ENCODE measurements around the gene IRF3. TPM values are rescaled to one million over a fixed set of nuclear protein-coding genes. Genes with fewer than 3 reads are reported as not detected.

IRF3 gene
- total RNA-seq, 1 experiment from 2014 or later: 189 TPM

DNA sequence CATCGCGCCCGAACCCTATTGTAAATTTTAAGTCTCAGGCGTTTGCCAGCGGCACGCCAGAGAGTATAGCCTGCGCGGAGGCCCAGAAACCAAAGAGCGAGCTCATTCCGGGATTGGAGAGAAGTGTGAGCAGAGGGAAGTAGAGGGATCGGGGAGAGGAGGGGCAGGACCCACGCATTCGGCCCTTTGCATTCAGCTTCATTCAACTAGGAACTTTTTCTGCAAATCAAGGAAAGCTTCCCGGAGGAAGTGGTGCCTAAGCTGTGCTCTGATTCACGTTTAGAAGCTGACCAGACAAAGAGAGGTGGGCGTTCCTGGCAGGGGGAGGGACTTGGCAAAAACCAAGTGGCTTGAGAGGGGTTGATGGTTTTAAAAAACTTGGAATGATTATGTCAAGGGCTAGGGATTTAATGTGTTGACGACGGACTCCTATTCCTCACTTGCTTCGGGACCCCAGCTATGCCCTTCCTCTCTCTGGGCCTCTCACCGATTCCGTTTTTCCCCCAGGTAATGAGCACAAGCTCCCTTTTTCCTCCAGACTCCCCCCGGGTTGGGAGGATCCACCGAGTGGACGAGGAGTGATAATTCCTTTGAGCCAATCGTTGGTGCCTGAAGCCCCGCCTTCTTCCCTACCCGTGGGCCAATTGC lies 10.6 kb upstream of the IRF3 start:
- Mint-ChIP-seq H3K36me3 (ENCODE audit: insufficient read depth, unreplicated experiment) (peaks cover 68% of the 10 kb centered on the region), H3K9me3 (ENCODE audit: low read depth, unreplicated experiment) (no peaks in the 10 kb centered on the region), H3K4me3 (ENCODE audit: low read depth, unreplicated experiment) (peak overlapping the region; percentile 89), H3K4me1 (ENCODE audit: low read depth, unreplicated experiment) (peaks cover 31% of the 10 kb centered on the region), H3K27ac (ENCODE audit: unreplicated experiment) (peak overlapping the region; percentile 99), H3K27me3 (ENCODE audit: unreplicated experiment) (no peaks in the 10 kb centered on the region)
- TSS peak; percentile 98 for BruUV-seq (replicated peaks)
- CTCF ChIA-PET: interaction anchor here (0.6 to 4.2 kb wide), 8 partner anchors 11 to 129 kb away, joined by 3 to 22 read pairs (median 5); partner anchors contain the start of genes BCL2L12, IRF3, NOSIP and PRRG2
- no peak for TF ChIP-seq CTCF (IDR thresholded peaks at IDR 0.05; ENCODE audit: unreplicated experiment)
- DNase-seq: no peak
- intact Hi-C loops (cut with micrococcal nuclease; ENCODE audit: unreplicated experiment): no loop called here

- peak; percentile 87 for TF ChIP-seq CTCF (IDR thresholded peaks at IDR 0.05; ENCODE audit: unreplicated experiment)
- intact Hi-C loops (cut with micrococcal nuclease; ENCODE audit: unreplicated experiment): no loop called here
- Mint-ChIP-seq H3K36me3 (ENCODE audit: insufficient read depth, unreplicated experiment) (peaks cover 55% of the 10 kb centered on the region), H3K9me3 (ENCODE audit: low read depth, unreplicated experiment) (no peaks in the 10 kb centered on the region), H3K27me3 (ENCODE audit: unreplicated experiment) (no peaks in the 10 kb centered on the region), H3K4me3 (ENCODE audit: low read depth, unreplicated experiment) (peak overlapping the region; percentile 17), H3K27ac (ENCODE audit: unreplicated experiment) (peak overlapping the region; percentile 29), H3K4me1 (ENCODE audit: low read depth, unreplicated experiment) (peaks cover 15% of the 10 kb centered on the region)
- no TSS peak for BruUV-seq (replicated peaks)
- CTCF ChIA-PET: interaction anchor here (0.5 to 1.3 kb wide), 5 partner anchors 24 to 679 kb away, joined by 3 to 9 read pairs (median 4); partner anchors contain the start of genes NOSIP, PRRG2, RRAS and RUVBL2
- DNase-seq: peak; percentile 86
Measured at GRCh38 chr19:49672131-49672919, 6.7 kb upstream of the IRF3 start.

- peaks cover 62% of the 10 kb centered on the region for H3K36me3 Mint-ChIP-seq (ENCODE audit: insufficient read depth, unreplicated experiment)
- no TSS peak for BruUV-seq (replicated peaks)
- DNase-seq: no peak
Measured at GRCh38 chr19:49669516-49669915, 3.9 kb upstream of the IRF3 start.

GRCh38 chr19:49667473-49667872 lies 1.8 kb upstream of the IRF3 start:
- CTCF ChIA-PET: no interaction called here
- peak overlapping the region; percentile 77 for H3K27ac Mint-ChIP-seq (ENCODE audit: unreplicated experiment)
- peaks cover 75% of the 10 kb centered on the region for H3K36me3 Mint-ChIP-seq (ENCODE audit: insufficient read depth, unreplicated experiment)

More at GRCh38 chr19:49669516-49669915, 3.9 kb upstream of the IRF3 start:
- Mint-ChIP-seq H3K27me3 (ENCODE audit: unreplicated experiment) (no peaks in the 10 kb centered on the region), H3K9me3 (ENCODE audit: low read depth, unreplicated experiment) (no peaks in the 10 kb centered on the region), H3K4me3 (ENCODE audit: low read depth, unreplicated experiment) (no peak overlapping the region), H3K4me1 (ENCODE audit: low read depth, unreplicated experiment) (peaks cover 26% of the 10 kb centered on the region), H3K27ac (ENCODE audit: unreplicated experiment) (no peak overlapping the region)
- intact Hi-C loops (cut with micrococcal nuclease; ENCODE audit: unreplicated experiment): no loop called here
- CTCF ChIA-PET: no interaction called here
- no peak for TF ChIP-seq CTCF (IDR thresholded peaks at IDR 0.05; ENCODE audit: unreplicated experiment)

More at GRCh38 chr19:49667473-49667872, 1.8 kb upstream of the IRF3 start:
- H3K9me3 Mint-ChIP-seq (ENCODE audit: low read depth, unreplicated experiment): no peaks in the 10 kb centered on the region
- peaks cover 23% of the 10 kb centered on the region for H3K4me1 Mint-ChIP-seq (ENCODE audit: low read depth, unreplicated experiment)
- no TSS peak for BruUV-seq (replicated peaks)
- no peak for TF ChIP-seq CTCF (IDR thresholded peaks at IDR 0.05; ENCODE audit: unreplicated experiment)
- H3K4me3 Mint-ChIP-seq (ENCODE audit: low read depth, unreplicated experiment): peak overlapping the region; percentile 83
- DNase-seq: no peak
- H3K27me3 Mint-ChIP-seq (ENCODE audit: unreplicated experiment): no peaks in the 10 kb centered on the region
- intact Hi-C loops (cut with micrococcal nuclease; ENCODE audit: unreplicated experiment): no loop called here

Measured in Calu3 (cell line).